Lower leg skin (tissue), 3 donors: ENCODE data around the gene FAM204A.

Experiments used
- CTCF ChIP-seq, 3 donors: fragments of 450-650 bp; IDR thresholded peaks; one replicate each; pipeline ENCODE4 v1.5.1; 2016; ENCODE audit warnings: antibody characterized with exemption in 3 of 3, mild to moderate bottlenecking in 3 of 3, moderate library complexity in 2 of 3
- POLR2A ChIP-seq, 2 donors: fragments of 450-650 bp; IDR thresholded peaks; one replicate each; pipeline ENCODE4 v1.6.1; 2016 to 2017; ENCODE audit warnings: antibody characterized with exemption in 2 of 2, mild to moderate bottlenecking in 1 of 2, moderate library complexity in 1 of 2

- TF ChIP-seq CTCF (IDR thresholded peaks at IDR 0.05) (no peak), POLR2A (IDR thresholded peaks at IDR 0.05) (no peak)
Measured at GRCh38 chr10:118256825-118257570, 85.1 kb downstream of the FAM204A start.
